Measurements from ENCODE around the gene KLHDC7B. TPM values are rescaled to one million over a fixed set of nuclear protein-coding genes. Genes with fewer than 3 reads are reported as not detected.
A peak's percentile ranks its signal among the peaks of the same experiment; 100 is the strongest.

KLHDC7B gene
- total and polyA plus RNA-seq, 2 of the 13 experiments (the other 11 are each of a cell fraction or from before 2014, with no cell fraction given): 0.11 TPM; not detected in 1

GRCh38 chr22:50599816-50600455 lies 54.2 kb downstream of the KLHDC7B start (continued):
- TF ChIP-seq PCBP2 (optimal IDR thresholded peaks at IDR 0.05; ENCODE audit: low read depth, low read length, poor library complexity, severe bottlenecking) (no peak), ZNF619 (CRISPR knock-in tag; IDR thresholded peaks at IDR 0.05) (no peak), NCOA5 (CRISPR knock-in tag; IDR thresholded peaks at IDR 0.05) (peak; percentile 92), ZNF605 (CRISPR knock-in tag; IDR thresholded peaks at IDR 0.05) (peak; percentile 96), ZNF746 (CRISPR knock-in tag; IDR thresholded peaks at IDR 0.05) (peak; percentile 84; the same call in 1 of the 2 replicates), ZSCAN12 (CRISPR knock-in tag; IDR thresholded peaks at IDR 0.05) (peak; percentile 100), RAD51 (IDR thresholded peaks at IDR 0.05; ENCODE audit: borderline replicate concordance) (no peak), ZNF878 (CRISPR knock-in tag; IDR thresholded peaks at IDR 0.05) (peak; percentile 97), IKZF5 (CRISPR knock-in tag; IDR thresholded peaks at IDR 0.05) (peak; percentile 99), ZFP36L2 (CRISPR knock-in tag; IDR thresholded peaks at IDR 0.05) (peak; percentile 99), SETDB1 (CRISPR knock-in tag; IDR thresholded peaks at IDR 0.05; ENCODE audit: borderline replicate concordance) (no peak), NBN (conservative IDR thresholded peaks at IDR 0.05) (no peak), MZF1 (CRISPR knock-in tag; IDR thresholded peaks at IDR 0.05; ENCODE audit: borderline replicate concordance) (peak; percentile 96; the same call in 1 of the 2 replicates), SMYD3 (CRISPR knock-in tag; IDR thresholded peaks at IDR 0.05) (peak; percentile 87), ZFP90 (CRISPR knock-in tag; IDR thresholded peaks at IDR 0.05; ENCODE audit: borderline replicate concordance) (peak; percentile 99), MAZ (IDR thresholded peaks at IDR 0.05; ENCODE audit: borderline replicate concordance, low read depth, low read length) (peak; percentile 36; the same call in 1 of the 2 replicates), MAZ (CRISPR knock-in tag; IDR thresholded peaks at IDR 0.05; ENCODE audit: low read depth) (peak; percentile 94)
- TF ChIP-seq, protein P1, sequence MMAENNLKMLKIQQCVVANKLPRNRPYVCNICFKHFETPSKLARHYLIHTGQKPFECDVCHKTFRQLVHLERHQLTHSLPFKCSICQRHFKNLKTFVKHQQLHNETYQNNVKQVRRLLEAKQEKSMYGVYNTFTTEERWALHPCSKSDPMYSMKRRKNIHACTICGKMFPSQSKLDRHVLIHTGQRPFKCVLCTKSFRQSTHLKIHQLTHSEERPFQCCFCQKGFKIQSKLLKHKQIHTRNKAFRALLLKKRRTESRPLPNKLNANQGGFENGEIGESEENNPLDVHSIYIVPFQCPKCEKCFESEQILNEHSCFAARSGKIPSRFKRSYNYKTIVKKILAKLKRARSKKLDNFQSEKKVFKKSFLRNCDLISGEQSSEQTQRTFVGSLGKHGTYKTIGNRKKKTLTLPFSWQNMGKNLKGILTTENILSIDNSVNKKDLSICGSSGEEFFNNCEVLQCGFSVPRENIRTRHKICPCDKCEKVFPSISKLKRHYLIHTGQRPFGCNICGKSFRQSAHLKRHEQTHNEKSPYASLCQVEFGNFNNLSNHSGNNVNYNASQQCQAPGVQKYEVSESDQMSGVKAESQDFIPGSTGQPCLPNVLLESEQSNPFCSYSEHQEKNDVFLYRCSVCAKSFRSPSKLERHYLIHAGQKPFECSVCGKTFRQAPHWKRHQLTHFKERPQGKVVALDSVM (CRISPR knock-in tag; IDR thresholded peaks at IDR 0.05): peak; percentile 55; the same call in 1 of the 2 replicates
- TF ChIP-seq, protein P2, sequence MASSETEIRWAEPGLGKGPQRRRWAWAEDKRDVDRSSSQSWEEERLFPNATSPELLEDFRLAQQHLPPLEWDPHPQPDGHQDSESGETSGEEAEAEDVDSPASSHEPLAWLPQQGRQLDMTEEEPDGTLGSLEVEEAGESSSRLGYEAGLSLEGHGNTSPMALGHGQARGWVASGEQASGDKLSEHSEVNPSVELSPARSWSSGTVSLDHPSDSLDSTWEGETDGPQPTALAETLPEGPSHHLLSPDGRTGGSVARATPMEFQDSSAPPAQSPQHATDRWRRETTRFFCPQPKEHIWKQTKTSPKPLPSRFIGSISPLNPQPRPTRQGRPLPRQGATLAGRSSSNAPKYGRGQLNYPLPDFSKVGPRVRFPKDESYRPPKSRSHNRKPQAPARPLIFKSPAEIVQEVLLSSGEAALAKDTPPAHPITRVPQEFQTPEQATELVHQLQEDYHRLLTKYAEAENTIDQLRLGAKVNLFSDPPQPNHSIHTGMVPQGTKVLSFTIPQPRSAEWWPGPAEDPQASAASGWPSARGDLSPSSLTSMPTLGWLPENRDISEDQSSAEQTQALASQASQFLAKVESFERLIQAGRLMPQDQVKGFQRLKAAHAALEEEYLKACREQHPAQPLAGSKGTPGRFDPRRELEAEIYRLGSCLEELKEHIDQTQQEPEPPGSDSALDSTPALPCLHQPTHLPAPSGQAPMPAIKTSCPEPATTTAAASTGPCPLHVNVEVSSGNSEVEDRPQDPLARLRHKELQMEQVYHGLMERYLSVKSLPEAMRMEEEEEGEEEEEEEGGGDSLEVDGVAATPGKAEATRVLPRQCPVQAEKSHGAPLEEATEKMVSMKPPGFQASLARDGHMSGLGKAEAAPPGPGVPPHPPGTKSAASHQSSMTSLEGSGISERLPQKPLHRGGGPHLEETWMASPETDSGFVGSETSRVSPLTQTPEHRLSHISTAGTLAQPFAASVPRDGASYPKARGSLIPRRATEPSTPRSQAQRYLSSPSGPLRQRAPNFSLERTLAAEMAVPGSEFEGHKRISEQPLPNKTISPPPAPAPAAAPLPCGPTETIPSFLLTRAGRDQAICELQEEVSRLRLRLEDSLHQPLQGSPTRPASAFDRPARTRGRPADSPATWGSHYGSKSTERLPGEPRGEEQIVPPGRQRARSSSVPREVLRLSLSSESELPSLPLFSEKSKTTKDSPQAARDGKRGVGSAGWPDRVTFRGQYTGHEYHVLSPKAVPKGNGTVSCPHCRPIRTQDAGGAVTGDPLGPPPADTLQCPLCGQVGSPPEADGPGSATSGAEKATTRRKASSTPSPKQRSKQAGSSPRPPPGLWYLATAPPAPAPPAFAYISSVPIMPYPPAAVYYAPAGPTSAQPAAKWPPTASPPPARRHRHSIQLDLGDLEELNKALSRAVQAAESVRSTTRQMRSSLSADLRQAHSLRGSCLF (CRISPR knock-in tag; IDR thresholded peaks at IDR 0.05; ENCODE audit: borderline replicate concordance): peak; percentile 96
- TF ChIP-seq, protein P3, sequence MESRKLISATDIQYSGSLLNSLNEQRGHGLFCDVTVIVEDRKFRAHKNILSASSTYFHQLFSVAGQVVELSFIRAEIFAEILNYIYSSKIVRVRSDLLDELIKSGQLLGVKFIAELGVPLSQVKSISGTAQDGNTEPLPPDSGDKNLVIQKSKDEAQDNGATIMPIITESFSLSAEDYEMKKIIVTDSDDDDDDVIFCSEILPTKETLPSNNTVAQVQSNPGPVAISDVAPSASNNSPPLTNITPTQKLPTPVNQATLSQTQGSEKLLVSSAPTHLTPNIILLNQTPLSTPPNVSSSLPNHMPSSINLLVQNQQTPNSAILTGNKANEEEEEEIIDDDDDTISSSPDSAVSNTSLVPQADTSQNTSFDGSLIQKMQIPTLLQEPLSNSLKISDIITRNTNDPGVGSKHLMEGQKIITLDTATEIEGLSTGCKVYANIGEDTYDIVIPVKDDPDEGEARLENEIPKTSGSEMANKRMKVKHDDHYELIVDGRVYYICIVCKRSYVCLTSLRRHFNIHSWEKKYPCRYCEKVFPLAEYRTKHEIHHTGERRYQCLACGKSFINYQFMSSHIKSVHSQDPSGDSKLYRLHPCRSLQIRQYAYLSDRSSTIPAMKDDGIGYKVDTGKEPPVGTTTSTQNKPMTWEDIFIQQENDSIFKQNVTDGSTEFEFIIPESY (CRISPR knock-in tag; IDR thresholded peaks at IDR 0.05): peak; percentile 69; the same call in 1 of the 2 replicates
